Raji (cell line): ENCODE results near the gene ARHGAP33.

Experiments used
- POLR2A ChIP-seq: IDR thresholded peaks from 2 replicates; pipeline ENCODE4 v1.6.1; 2011; ENCODE audit warnings: low read depth, low read length, control low read depth; ENCODE audit not compliant: insufficient read depth

Gene ARHGAP33

GRCh38 chr19:35775298-35776101 is at the start of gene ARHGAP33:
ARHGAP33 (plus strand) TSS chr19:35775564; CDS start chr19:35775659, 95 bp downstream.
- TF ChIP-seq POLR2A = peak; percentile 61

GRCh38 chr19:35727053-35727955 is 48.1 kb upstream of the ARHGAP33 start:
- no peak for TF ChIP-seq POLR2A

DNA sequence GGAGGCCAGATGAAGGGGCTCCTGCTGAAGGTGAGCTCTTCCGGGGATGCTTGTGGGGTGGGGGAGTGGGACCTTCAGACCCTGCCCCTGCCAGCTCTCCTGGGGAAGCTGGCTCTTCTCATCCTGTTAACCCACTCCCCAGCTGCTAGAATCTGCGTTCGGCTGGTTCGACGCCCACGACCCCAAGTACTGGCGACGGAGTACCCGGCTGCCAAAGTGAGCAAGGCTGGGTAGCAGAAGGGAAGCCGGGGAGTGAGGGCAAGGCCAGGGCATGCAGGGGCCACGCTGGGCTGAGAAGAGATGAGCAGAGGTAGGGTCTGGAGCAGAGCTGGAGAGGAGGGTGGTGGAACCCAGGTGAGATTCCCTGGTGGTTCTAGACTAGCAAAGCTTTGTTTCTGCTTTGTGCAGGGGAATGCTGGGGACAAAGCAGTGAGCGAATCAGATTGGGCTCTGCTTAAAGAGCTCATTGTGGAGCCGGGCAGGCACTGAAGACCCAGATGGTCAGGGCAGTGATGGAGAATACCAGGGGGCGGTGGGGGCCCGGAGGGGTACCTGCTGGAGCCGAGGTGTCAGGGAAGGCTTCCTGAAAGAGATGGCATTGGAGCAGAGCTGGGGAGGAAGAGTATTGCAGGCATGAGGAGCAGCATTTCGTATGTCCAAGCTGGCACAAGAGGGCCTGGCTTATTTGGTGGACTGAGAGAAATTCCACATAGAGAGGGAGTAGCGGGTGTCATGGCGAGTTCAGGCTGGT is 47.2 kb upstream of the ARHGAP33 start:
- TF ChIP-seq POLR2A = no peak

DNA sequence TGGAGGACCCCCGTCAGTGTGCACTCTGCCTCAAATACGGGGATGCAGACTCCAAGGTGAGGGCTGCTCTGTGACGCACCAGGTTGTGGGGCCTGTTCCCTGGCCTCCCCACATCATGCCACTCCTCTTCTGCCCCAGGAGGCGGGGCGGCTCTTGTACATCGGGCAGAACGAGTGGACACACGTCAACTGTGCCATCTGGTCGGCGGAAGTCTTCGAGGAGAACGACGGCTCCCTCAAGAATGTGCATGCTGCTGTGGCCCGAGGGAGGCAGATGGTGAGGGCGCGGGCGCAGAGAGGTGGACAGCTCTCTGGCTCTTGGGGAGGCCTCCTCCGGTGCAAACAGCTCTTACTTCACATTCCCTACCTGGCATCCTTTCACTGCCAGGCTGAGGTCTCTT is 46.3 kb upstream of the ARHGAP33 start:
- no peak for TF ChIP-seq POLR2A

- no peak for TF ChIP-seq POLR2A
These were observed 45.6 kb upstream of the ARHGAP33 start for GRCh38 chr19:35729763-35730162.

- no peak for TF ChIP-seq POLR2A
These were observed 45.0 kb upstream of the ARHGAP33 start for GRCh38 chr19:35730326-35730725.

- no peak for TF ChIP-seq POLR2A
These were observed 44.0 kb upstream of the ARHGAP33 start for GRCh38 chr19:35731353-35731752.

DNA sequence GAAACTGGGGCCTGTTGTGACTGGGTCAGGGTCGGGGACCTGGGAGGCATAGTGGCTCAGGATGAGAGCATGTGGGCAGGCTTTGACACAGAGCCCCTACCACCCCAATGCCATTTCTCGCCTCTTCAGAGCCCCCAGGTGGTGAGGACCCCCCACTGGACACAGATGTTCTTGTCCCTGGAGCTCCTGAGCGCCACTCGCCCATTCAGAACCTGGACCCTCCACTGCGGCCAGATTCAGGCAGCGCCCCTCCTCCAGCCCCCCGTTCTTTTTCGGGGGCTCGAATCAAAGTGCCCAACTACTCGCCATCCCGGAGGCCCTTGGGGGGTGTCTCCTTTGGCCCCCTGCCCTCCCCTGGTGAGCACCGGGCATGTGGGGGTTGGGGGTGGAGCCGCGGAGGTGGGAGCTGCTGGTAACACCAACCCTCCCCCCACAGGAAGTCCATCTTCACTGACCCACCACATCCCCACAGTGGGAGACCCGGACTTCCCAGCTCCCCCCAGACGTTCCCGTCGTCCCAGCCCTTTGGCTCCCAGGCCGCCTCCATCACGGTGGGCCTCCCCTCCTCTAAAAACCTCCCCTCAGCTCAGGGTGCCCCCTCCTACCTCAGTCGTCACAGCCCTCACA is 43.5 kb upstream of the ARHGAP33 start:
- no peak for TF ChIP-seq POLR2A

- TF ChIP-seq POLR2A = no peak
These were observed 42.7 kb upstream of the ARHGAP33 start for GRCh38 chr19:35732540-35733179.

GRCh38 chr19:35733180-35734125 is 41.9 kb upstream of the ARHGAP33 start:
- TF ChIP-seq POLR2A = no peak

DNA sequence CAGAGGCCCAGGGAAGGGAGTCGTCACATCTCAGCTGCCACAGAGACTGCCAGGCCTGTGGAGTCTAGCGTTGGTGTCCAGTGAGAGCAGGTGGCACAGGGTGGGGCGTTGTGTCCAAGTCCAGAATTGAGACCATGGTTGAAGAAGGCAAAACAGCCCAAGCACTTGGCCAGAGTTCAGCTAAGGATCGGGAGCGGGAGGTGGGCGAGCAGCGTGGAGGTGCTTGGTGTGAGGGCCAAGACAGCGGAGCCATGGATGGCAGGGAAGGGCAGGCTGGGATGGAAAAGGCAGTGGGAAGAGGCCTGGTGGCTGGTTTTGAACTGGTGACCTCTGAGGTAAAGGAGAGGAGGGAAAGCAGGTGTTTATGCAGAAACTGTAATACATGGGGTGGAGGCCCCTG is 41.1 kb upstream of the ARHGAP33 start:
- TF ChIP-seq POLR2A = no peak

GRCh38 chr19:35734889-35735288 is 40.5 kb upstream of the ARHGAP33 start:
- TF ChIP-seq POLR2A = no peak

GRCh38 chr19:35736913-35737886 is 38.2 kb upstream of the ARHGAP33 start:
- TF ChIP-seq POLR2A = no peak
